ENCODE results near the gene COMMD10. TPM values are rescaled to one million over a fixed set of nuclear protein-coding genes. Genes with fewer than 3 reads are reported as not detected.

The COMMD10 gene
- total and polyA plus RNA-seq, 2 of the 8 experiments (the other 6 are each of a cell fraction or from before 2014, with no cell fraction given): 16.5 to 43.4 TPM

- TF ChIP-seq POLR2AphosphoS5 (IDR thresholded peaks at IDR 0.05; ENCODE audit: low read depth, low read length): no peak
- TF ChIP-seq CTCF (IDR thresholded peaks at IDR 0.05; ENCODE audit: control extremely low read depth in 1 of 3, insufficient read depth in 1 of 3, low read depth in 1 of 3, low read length in 3 of 3): no peak
- TF ChIP-seq EGR1 (IDR thresholded peaks at IDR 0.05; ENCODE audit: borderline replicate concordance, low read depth, low read length): no peak
Measured at GRCh38 chr5:116318091-116318854, 233.4 kb downstream of the COMMD10 start (continued).

Data from H1 (cell line).